H9 (cell line): ENCODE results near the gene PRKAG1. TPM values are rescaled to one million over a fixed set of nuclear protein-coding genes. Genes with fewer than 3 reads are reported as not detected.

ENCODE experiments used
- DNase-seq: peaks from one replicate; pipeline ENCODE4 v3.0.0-alpha.2; 2017
- H2AFZ ChIP-seq: one replicate; pipeline ENCODE4 v1.6.1; 2013; ENCODE audit warnings: mild to moderate bottlenecking, low read length, control low read depth, moderate library complexity
- H2AK5ac ChIP-seq: 2 replicates; pipeline ENCODE4 v1.6.1; 2013; ENCODE audit warnings: low read length, control low read depth, mixed read lengths; ENCODE audit not compliant: insufficient read length
- H2BK120ac ChIP-seq: one replicate; pipeline ENCODE4 v1.6.1; 2013; ENCODE audit warnings: low read depth, mild to moderate bottlenecking, low read length, control low read depth, inconsistent platforms; ENCODE audit not compliant: poor library complexity, severe bottlenecking
- H2BK12ac ChIP-seq: 2 replicates; pipeline ENCODE4 v1.6.1; 2013; ENCODE audit warnings: low read length, control low read depth, mixed read lengths, low read depth; ENCODE audit not compliant: insufficient read length
- H2BK15ac ChIP-seq: 2 replicates; pipeline ENCODE4 v1.6.1; 2013; ENCODE audit warnings: low read depth, low read length, control low read depth
- H2BK20ac ChIP-seq: one replicate; pipeline ENCODE4 v1.6.1; 2013; ENCODE audit warnings: low read depth, mild to moderate bottlenecking, low read length, control low read depth, inconsistent platforms; ENCODE audit not compliant: poor library complexity, severe bottlenecking
- H2BK5ac ChIP-seq: 2 replicates; pipeline ENCODE4 v1.6.1; 2013; ENCODE audit warnings: low read length, control low read depth, mixed read lengths; ENCODE audit not compliant: insufficient read length
- H3K14ac ChIP-seq: 2 replicates; pipeline ENCODE4 v1.6.1; 2013; ENCODE audit warnings: low read length, control low read depth; ENCODE audit not compliant: insufficient read depth
- H3K18ac ChIP-seq: 2 replicates; pipeline ENCODE4 v1.6.1; 2013; ENCODE audit warnings: low read depth, mild to moderate bottlenecking, mixed read lengths, low read length, control low read depth; ENCODE audit not compliant: insufficient read length
- H3K23ac ChIP-seq: 2 replicates; pipeline ENCODE4 v1.6.1; 2013; ENCODE audit warnings: low read length, control low read depth, mixed read lengths, low read depth; ENCODE audit not compliant: insufficient read length
- H3K23me2 ChIP-seq: 2 replicates; pipeline ENCODE4 v1.6.1; 2013; ENCODE audit warnings: low read depth, mild to moderate bottlenecking, mixed read lengths, low read length, control low read depth; ENCODE audit not compliant: insufficient read length, poor library complexity, severe bottlenecking
- H3K27ac ChIP-seq: 2 replicates; pipeline ENCODE4 v1.5.1; 2013; ENCODE audit warnings: low read length, control low read depth, mixed read lengths, low read depth; ENCODE audit not compliant: insufficient read length
- H3K27me3 ChIP-seq: 2 replicates; pipeline ENCODE4 v1.6.1; 2013; ENCODE audit warnings: low read length, control low read depth, inconsistent platforms; ENCODE audit not compliant: insufficient read depth
- H3K4ac ChIP-seq: 2 replicates; pipeline ENCODE4 v1.6.1; 2013; ENCODE audit warnings: low read depth, mild to moderate bottlenecking, control low read depth, inconsistent platforms, low read length, moderate library complexity
- H3K4me1 ChIP-seq: 2 replicates; pipeline ENCODE4 v1.6.1; 2013; ENCODE audit warnings: low read length, control low read depth, inconsistent platforms; ENCODE audit not compliant: insufficient read depth
- H3K4me2 ChIP-seq: 2 replicates; pipeline ENCODE4 v1.6.1; 2013; ENCODE audit warnings: low read length, control low read depth, mixed read lengths; ENCODE audit not compliant: insufficient read length, insufficient read depth
- H3K56ac ChIP-seq: 2 replicates; pipeline ENCODE4 v1.6.1; 2013; ENCODE audit warnings: low read depth, mild to moderate bottlenecking, mixed read lengths, low read length, control low read depth; ENCODE audit not compliant: insufficient read length
- H3K79me1 ChIP-seq: 2 replicates; pipeline ENCODE4 v1.6.1; 2013; ENCODE audit warnings: low read depth, mild to moderate bottlenecking, moderate library complexity, low read length, control low read depth, inconsistent platforms; ENCODE audit not compliant: insufficient read depth, poor library complexity, severe bottlenecking
- H3K79me2 ChIP-seq: 2 replicates; pipeline ENCODE4 v1.6.1; 2013; ENCODE audit warnings: low read length, control low read depth, inconsistent platforms; ENCODE audit not compliant: insufficient read depth
- H3K9ac ChIP-seq: 2 replicates; pipeline ENCODE4 v1.6.1; 2013; ENCODE audit warnings: low read length, control low read depth, mixed read lengths; ENCODE audit not compliant: insufficient read length; ENCODE audit errors: extremely low read depth
- H3K9me3 ChIP-seq: one replicate; pipeline ENCODE4 v1.6.1; 2013; ENCODE audit warnings: low read depth, low read length, inconsistent platforms; ENCODE audit not compliant: control insufficient read depth
- H3T11ph ChIP-seq: one replicate; pipeline ENCODE4 v1.6.1; 2013; ENCODE audit warnings: mild to moderate bottlenecking, low read length, control low read depth, inconsistent platforms
- H4K20me1 ChIP-seq: one replicate; pipeline ENCODE4 v1.6.1; 2013; ENCODE audit not compliant: control insufficient read depth, insufficient read length, insufficient read depth
- H4K5ac ChIP-seq: 2 replicates; pipeline ENCODE4 v1.6.1; 2013; ENCODE audit warnings: low read depth, mild to moderate bottlenecking, mixed read lengths, low read length, control low read depth; ENCODE audit not compliant: insufficient read length
- H4K8ac ChIP-seq: replicated peaks from 2 replicates; pipeline ENCODE4 v1.6.1; 2013; ENCODE audit warnings: low read length, control low read depth, mixed read lengths, low read depth; ENCODE audit not compliant: insufficient read length
- H4K91ac ChIP-seq: 2 replicates; pipeline ENCODE4 v1.6.1; 2013; ENCODE audit warnings: low read depth, mild to moderate bottlenecking, moderate library complexity, mixed read lengths, low read length, control low read depth; ENCODE audit not compliant: insufficient read length
- H3K27ac Mint-ChIP-seq, 3 experiments: 2 replicates in 2 of 3; 3 replicates in 1 of 3; pipeline ENCODE4 v1.8.0; 2020 to 2021; ENCODE audit warnings: mixed read lengths in 3 of 3, mild to moderate bottlenecking in 1 of 3, moderate library complexity in 1 of 3
- H3K27me3 Mint-ChIP-seq: 2 replicates; pipeline ENCODE4 v1.8.0; 2021; ENCODE audit warnings: low read depth, mild to moderate bottlenecking, moderate library complexity, mixed read lengths
- H3K36me3 Mint-ChIP-seq, 3 experiments: 2 replicates in 2 of 3; 3 replicates in 1 of 3; pipeline ENCODE4 v1.8.0; 2020 to 2021; ENCODE audit warnings: low read depth in 3 of 3, mixed read lengths in 3 of 3; ENCODE audit not compliant: insufficient read depth in 1 of 3
- H3K4me1 Mint-ChIP-seq, 2 experiments: 2 replicates each; pipeline ENCODE4 v1.8.0; 2020; ENCODE audit warnings: mixed read lengths in 2 of 2
- H3K4me3 Mint-ChIP-seq, 2 experiments: 2 replicates in 1 of 2; 3 replicates in 1 of 2; pipeline ENCODE4 v1.8.0; 2020 to 2021; ENCODE audit warnings: mild to moderate bottlenecking in 2 of 2, mixed read lengths in 2 of 2, moderate library complexity in 1 of 2
- H3K9me3 Mint-ChIP-seq, 2 experiments: 2 replicates in 1 of 2; 3 replicates in 1 of 2; pipeline ENCODE4 v1.8.0; 2020; ENCODE audit warnings: mild to moderate bottlenecking in 2 of 2, mixed read lengths in 2 of 2, moderate library complexity in 1 of 2
- CTCF ChIP-seq: fragments of 200-600 bp; sonication (generic); conservative IDR thresholded peaks from 3 replicates; pipeline ENCODE4 v1.8.0; 2021; ENCODE audit warnings: antibody characterized with exemption, mild to moderate bottlenecking
- WGBS: extraction: QIAGEN DNeasy Blood & Tissue Kit; methylation state at CpG from one replicate; pipeline ENCODE4 v1.1.7; 2013; ENCODE audit warnings: missing lambda C conversion rate, low lambda C conversion rate, mixed read lengths; ENCODE audit not compliant: insufficient read length; ENCODE audit errors: extremely low coverage; 5-methylcytosine and 5-hydroxymethylcytosine counted together
- total RNA-seq: library from RNA; stranded (reverse); gene quantifications from 2 replicates; pipeline ENCODE4 v1.2.1, GENCODE V29; 2021

The PRKAG1 gene
- total RNA-seq, 1 experiment from 2014 or later = 34.8 TPM

GRCh38 chr12:48993787-48994186 lies 24.8 kb downstream of the PRKAG1 start:
- no peak overlapping the region for H3T11ph ChIP-seq
- H2BK5ac ChIP-seq = no peak overlapping the region
- 0 out of 5 replicates have a peak, but pooled peaks cover 0 to 4% of the 10 kb centered on the region in 2 experiments for H3K9me3 Mint-ChIP-seq
- H3K4me3 Mint-ChIP-seq = no peak overlapping the region
- H3K27me3 Mint-ChIP-seq = peaks cover 78% of the 10 kb centered on the region
- no peak overlapping the region for H4K5ac ChIP-seq
- H3K9me3 ChIP-seq = no peaks in the 10 kb centered on the region
- no peaks in the 10 kb centered on the region for H3K79me2 ChIP-seq
- H3K18ac ChIP-seq = no peak overlapping the region
- H3K9ac ChIP-seq = no peak overlapping the region
- peaks cover 8 to 29% of the 10 kb centered on the region in 2 experiments for H3K4me1 Mint-ChIP-seq
- no peak overlapping the region for H3K27ac Mint-ChIP-seq
- H2BK120ac ChIP-seq = no peak overlapping the region
- DNase-seq = no peak
- peaks cover 17% of the 10 kb centered on the region for H3K23me2 ChIP-seq
- H3K14ac ChIP-seq = no peak overlapping the region
- H3K27ac ChIP-seq = no peak overlapping the region
- no peak overlapping the region for H4K8ac ChIP-seq
- H2BK15ac ChIP-seq = no peak overlapping the region
- H2AFZ ChIP-seq = no peak overlapping the region
- H2AK5ac ChIP-seq = no peak overlapping the region
- H2BK12ac ChIP-seq = no peak overlapping the region
- no peak overlapping the region for H3K23ac ChIP-seq
- peaks cover 41% of the 10 kb centered on the region; the same call in 1 of the 2 replicates for H3K27me3 ChIP-seq
- TF ChIP-seq CTCF = no peak
- H3K36me3 Mint-ChIP-seq = no peaks in the 10 kb centered on the region; a peak in 1 of 7 replicates
- H3K4ac ChIP-seq = no peak overlapping the region
- no peak overlapping the region for H3K56ac ChIP-seq
- H2BK20ac ChIP-seq = no peak overlapping the region
- H4K20me1 ChIP-seq = no peaks in the 10 kb centered on the region
- no peak overlapping the region for H3K4me2 ChIP-seq
- no CpG with 5 or more reads among the region's 3 CpGs for WGBS
- no peaks in the 10 kb centered on the region for H3K79me1 ChIP-seq
- no peaks in the 10 kb centered on the region for H3K4me1 ChIP-seq
- H4K91ac ChIP-seq = no peak overlapping the region
